HEK293T (cell line): Measurements from ENCODE around the gene GABRE.

Experiments
- ARNT ChIP-seq: fragments of 450-650 bp; IDR thresholded peaks from 2 replicates; pipeline ENCODE4 v1.6.1; 2017; ENCODE audit warnings: mild to moderate bottlenecking
- BHLHE40 ChIP-seq: fragments of 450-650 bp; IDR thresholded peaks from 2 replicates; pipeline ENCODE4 v1.6.1; 2016; ENCODE audit warnings: mild to moderate bottlenecking, moderate library complexity, borderline replicate concordance
- CTBP1 ChIP-seq: fragments of 450-650 bp; IDR thresholded peaks from 2 replicates; pipeline ENCODE4 v1.6.1; 2016; ENCODE audit warnings: borderline replicate concordance
- FOXA1 ChIP-seq: fragments of 450-650 bp; IDR thresholded peaks from 2 replicates; pipeline ENCODE4 v1.6.1; 2016; ENCODE audit warnings: mild to moderate bottlenecking
- FOXM1 ChIP-seq: fragments of 450-650 bp; IDR thresholded peaks from 2 replicates; pipeline ENCODE4 v1.6.1; 2017; ENCODE audit warnings: mild to moderate bottlenecking, borderline replicate concordance
- SP1 ChIP-seq: fragments of 450-650 bp; IDR thresholded peaks from 2 replicates; pipeline ENCODE4 v1.6.1; 2017
- SUZ12 ChIP-seq: fragments of 450-650 bp; IDR thresholded peaks from 2 replicates; pipeline ENCODE4 v1.6.1; 2016; ENCODE audit warnings: mild to moderate bottlenecking
- TARDBP ChIP-seq: fragments of 450-650 bp; IDR thresholded peaks from 2 replicates; pipeline ENCODE4 v1.6.1; 2016

GRCh38 chrX:151973060-151973661 lies 1.3 kb downstream of the GABRE start:
- TF ChIP-seq CTBP1 = no peak
- TF ChIP-seq SUZ12 = no peak
- TF ChIP-seq FOXM1 = no peak
- no peak for TF ChIP-seq SP1
- no peak for TF ChIP-seq TARDBP
- no peak for TF ChIP-seq BHLHE40
- no peak for TF ChIP-seq ARNT
- TF ChIP-seq FOXA1 = no peak
